ENCODE measurements around the gene GOLGA2. TPM values are rescaled to one million over a fixed set of nuclear protein-coding genes. Genes with fewer than 3 reads are reported as not detected.

Gene GOLGA2
- total RNA-seq, 4 donors from 2014 or later = 81.8 to 123 (median 116) TPM

GRCh38 chr9:128257086-128257825 lies 18.6 kb downstream of the GOLGA2 start:
- no peak overlapping the region for H3K4me3 ChIP-seq (ENCODE audit: low read depth, poor library complexity, severe bottlenecking)
- TF ChIP-seq POLR2A (IDR thresholded peaks at IDR 0.05) (no peak), CTCF (IDR thresholded peaks at IDR 0.05) (no peak)
- intact Hi-C loops (cut with DNase I; ENCODE audit: low total_unique reads) = no loop called here
- DNase-seq (ENCODE audit: low spot score in 2 of 2) = no peak
- WGBS, 2 donors = 77 to 83% methylated on average over 23 of the region's 23 CpGs

- intact Hi-C loops (cut with DNase I; ENCODE audit: low total_unique reads) = no loop called here
- 59 to 62% methylated on average over 18 of the region's 18 CpGs for WGBS, 2 donors
- peak in 1 of 2 donors; percentile 92 for DNase-seq (ENCODE audit: low spot score in 2 of 2)
- no peak overlapping the region for H3K4me3 ChIP-seq (ENCODE audit: low read depth, poor library complexity, severe bottlenecking)
- TF ChIP-seq POLR2A (IDR thresholded peaks at IDR 0.05) (no peak), CTCF (IDR thresholded peaks at IDR 0.05) (peak in 1 of 3 donors; percentile 61)
These were observed 20.7 kb downstream of the GOLGA2 start for GRCh38 chr9:128254855-128255759.

- TF ChIP-seq CTCF (IDR thresholded peaks at IDR 0.05) (no peak), POLR2A (IDR thresholded peaks at IDR 0.05) (no peak)
- intact Hi-C loops (cut with DNase I; ENCODE audit: low total_unique reads) = no loop called here
- H3K4me3 ChIP-seq (ENCODE audit: low read depth, poor library complexity, severe bottlenecking) = no peak overlapping the region
- DNase-seq (ENCODE audit: low spot score in 2 of 2) = no peak
- 47 to 56% methylated on average over 20 of the region's 20 CpGs for WGBS, 2 donors
These were observed 21.4 kb downstream of the GOLGA2 start for GRCh38 chr9:128254362-128254761.

GRCh38 chr9:128253991-128254346 lies 21.8 kb downstream of the GOLGA2 start:
- no peak for DNase-seq (ENCODE audit: low spot score in 2 of 2)
- intact Hi-C loops (cut with DNase I; ENCODE audit: low total_unique reads) = no loop called here
- H3K4me3 ChIP-seq (ENCODE audit: low read depth, poor library complexity, severe bottlenecking) = no peak overlapping the region
- WGBS, 2 donors = 66 to 70% methylated on average over 7 of the region's 7 CpGs
- TF ChIP-seq CTCF (IDR thresholded peaks at IDR 0.05) (no peak), POLR2A (IDR thresholded peaks at IDR 0.05) (no peak)

GRCh38 chr9:128253140-128253990 lies 22.4 kb downstream of the GOLGA2 start:
- intact Hi-C loops (cut with DNase I; ENCODE audit: low total_unique reads) = no loop called here
- H3K4me3 ChIP-seq (ENCODE audit: low read depth, poor library complexity, severe bottlenecking) = no peak overlapping the region
- no peak for DNase-seq (ENCODE audit: low spot score in 2 of 2)
- TF ChIP-seq CTCF (IDR thresholded peaks at IDR 0.05) (no peak), POLR2A (IDR thresholded peaks at IDR 0.05) (no peak)
- 61 to 73% methylated on average over 29 to 31 of the region's 31 CpGs for WGBS, 2 donors
